HG02798 (cell line): Measurements from ENCODE around the gene RBM10.

Experiments used
- ATAC-seq: cut with Tn5 transposase; IDR thresholded peaks from one replicate; pipeline ENCODE4 v1.9.1; 2021; ENCODE audit warnings: mild to moderate bottlenecking; ENCODE audit not compliant: unreplicated experiment, poor library complexity

Gene RBM10

GRCh38 chrX:47172971-47173792 is 28.2 kb downstream of the RBM10 start:
- no peak for ATAC-seq

DNA sequence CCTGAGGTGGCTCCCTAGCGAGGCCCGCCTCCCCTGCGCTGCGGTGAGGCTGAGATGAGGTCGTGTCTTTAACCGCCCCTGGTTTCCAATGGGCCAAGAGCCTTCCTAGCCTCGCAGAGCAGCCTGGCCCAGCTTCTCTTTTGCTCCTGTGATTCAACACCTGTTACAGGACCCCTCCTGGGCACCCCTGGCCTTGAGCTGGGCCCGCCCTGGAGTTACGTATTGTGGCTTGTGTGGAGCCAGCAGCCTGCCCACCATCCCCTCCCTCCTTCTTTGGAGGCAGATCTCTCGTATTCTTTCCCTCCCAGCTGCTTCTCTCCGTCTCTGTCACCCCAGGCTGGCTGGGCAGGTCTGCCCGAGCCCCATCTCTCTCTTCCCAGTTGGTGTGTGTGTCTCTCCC is 29.4 kb downstream of the RBM10 start:
- ATAC-seq, result no peak

DNA sequence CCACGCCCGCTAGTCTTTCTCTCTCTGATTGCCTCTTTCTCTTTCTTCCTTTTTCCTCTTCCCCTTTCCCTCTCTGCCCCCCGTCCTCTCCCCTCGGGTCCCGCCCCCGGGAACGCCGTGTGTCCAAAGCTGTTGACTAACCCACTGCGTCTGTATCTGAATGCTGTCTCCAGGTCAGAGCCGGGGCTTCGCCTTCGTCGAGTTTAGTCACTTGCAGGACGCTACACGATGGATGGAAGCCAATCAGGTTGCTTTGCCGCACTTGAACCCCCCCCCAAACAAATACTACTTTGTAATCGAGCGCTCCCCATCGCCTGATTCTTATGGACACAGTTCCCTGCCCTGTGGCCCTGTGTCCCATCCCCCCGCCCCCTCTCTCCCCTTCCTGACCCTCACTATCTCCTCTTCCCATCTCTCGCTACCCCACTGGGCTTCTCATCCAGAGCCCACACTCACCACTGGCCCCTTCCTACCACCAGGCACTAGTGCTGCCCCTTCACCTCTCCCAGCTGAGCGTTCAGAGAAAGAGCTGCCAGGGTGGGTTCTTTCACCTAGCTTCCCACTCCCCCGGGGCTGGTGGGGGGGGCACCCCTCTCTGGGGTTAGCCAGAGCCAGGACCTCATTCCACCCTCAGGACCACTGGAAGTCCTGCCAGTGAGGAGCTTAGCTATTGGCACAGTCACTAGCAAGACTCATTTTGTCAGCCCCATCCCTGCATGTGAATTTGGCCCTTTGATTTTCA is 30.0 kb downstream of the RBM10 start:
- no peak for ATAC-seq

- ATAC-seq, result no peak
Measured at GRCh38 chrX:47175588-47175980, 30.6 kb downstream of the RBM10 start.

- ATAC-seq, result no peak
Measured at GRCh38 chrX:47176101-47176740, 31.2 kb downstream of the RBM10 start.

DNA sequence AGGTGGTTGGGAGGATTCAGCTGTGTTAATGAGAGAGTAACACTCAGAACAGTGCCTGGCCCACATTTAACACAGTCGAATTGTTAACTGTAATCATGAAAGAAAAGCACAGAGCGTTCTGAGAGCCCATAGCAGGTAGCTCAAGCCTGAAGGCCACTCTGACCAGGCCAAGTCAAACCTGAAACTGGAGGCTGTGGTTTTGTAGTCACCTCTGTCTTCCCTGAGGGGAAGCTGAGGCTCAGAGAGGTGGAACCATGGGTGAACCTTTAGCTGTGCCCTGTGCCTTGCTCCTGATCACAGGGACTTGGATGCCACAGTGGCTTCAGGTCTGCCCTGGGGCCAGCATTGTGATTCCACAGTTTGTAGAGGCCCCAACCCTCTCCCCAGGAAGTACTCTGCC is 32.1 kb downstream of the RBM10 start:
- ATAC-seq, result no peak

DNA sequence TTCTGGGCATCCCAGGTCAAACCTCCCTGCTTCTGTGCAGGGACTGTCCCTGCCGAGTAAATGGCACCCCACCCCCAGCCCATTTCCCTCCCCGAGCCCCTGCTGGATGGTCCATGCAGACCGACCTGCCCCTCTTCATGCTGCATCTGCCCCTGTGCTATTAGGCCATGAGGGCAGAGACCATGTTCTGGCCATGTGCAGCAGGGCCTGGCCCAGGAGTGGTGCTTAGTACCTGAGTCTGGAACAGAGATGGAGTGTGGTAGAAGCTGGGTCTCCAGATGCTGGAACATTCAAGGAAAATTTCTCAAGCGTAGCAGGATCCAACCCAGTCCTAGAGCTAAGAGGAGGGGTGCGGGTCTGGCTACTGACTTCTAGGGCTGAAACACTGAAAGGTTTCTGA is 33.3 kb downstream of the RBM10 start:
- ATAC-seq, result no peak

GRCh38 chrX:47179221-47179927 is 34.4 kb downstream of the RBM10 start:
- no peak for ATAC-seq

- no peak for ATAC-seq
Measured at GRCh38 chrX:47179928-47180255, 34.9 kb downstream of the RBM10 start.

DNA sequence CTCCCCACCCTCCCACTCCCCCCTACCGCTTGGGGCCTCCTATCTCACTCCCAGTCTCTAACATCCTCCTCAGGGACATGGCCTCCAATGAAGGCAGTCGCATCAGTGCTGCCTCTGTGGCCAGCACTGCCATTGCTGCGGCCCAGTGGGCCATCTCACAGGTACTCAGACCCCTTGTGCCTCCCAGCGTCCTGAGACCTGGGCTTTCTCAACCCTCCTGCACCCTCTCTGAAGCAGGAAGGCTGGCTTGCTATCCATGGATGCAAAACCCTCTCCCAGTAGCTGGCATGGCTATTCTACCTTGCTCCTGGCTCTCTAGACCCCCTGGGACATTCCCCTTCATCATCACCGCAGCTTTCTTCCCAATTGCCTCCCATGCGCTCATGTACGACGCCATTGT is 35.3 kb downstream of the RBM10 start:
- ATAC-seq, result no peak

- ATAC-seq, result no peak
Measured at GRCh38 chrX:47181301-47181700, 36.3 kb downstream of the RBM10 start.

- no peak for ATAC-seq
Measured at GRCh38 chrX:47182106-47182700, 37.2 kb downstream of the RBM10 start.

DNA sequence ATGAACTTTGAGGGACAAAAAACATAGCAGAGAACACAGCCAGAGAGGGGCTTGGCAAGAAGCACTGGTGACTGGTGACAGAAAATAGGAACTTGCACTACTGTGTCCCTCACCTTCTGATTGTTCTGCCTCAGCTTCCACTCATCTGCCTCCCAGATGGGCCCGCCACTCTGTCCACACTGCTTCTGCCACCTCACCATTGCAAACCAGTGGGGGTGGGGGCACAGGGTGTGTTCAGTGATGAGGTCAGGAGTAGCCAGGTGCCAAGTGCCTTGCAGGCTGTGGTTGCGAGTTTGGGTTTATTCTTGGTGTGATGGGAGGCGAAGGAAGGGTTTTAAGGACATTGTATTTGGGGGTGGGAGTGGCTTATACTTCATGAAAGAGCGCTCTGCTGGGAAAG is 39.5 kb downstream of the RBM10 start:
- ATAC-seq, result no peak

DNA sequence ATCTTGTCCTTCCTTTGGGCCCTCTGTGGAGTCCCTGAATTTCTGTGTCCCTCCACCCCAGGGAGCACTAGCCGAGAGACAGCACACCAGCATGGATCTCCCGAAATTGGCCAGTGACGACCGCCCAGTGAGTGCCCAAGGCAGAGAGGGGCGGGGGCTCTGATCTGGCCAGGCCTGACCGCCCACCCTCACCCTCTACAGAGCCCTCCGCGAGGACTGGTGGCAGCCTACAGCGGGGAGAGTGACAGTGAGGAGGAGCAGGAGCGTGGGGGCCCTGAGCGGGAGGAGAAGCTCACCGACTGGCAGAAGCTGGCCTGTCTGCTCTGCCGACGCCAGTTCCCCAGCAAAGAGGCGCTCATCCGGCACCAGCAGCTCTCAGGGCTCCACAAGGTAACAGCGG is 40.2 kb downstream of the RBM10 start:
- no peak for ATAC-seq

DNA sequence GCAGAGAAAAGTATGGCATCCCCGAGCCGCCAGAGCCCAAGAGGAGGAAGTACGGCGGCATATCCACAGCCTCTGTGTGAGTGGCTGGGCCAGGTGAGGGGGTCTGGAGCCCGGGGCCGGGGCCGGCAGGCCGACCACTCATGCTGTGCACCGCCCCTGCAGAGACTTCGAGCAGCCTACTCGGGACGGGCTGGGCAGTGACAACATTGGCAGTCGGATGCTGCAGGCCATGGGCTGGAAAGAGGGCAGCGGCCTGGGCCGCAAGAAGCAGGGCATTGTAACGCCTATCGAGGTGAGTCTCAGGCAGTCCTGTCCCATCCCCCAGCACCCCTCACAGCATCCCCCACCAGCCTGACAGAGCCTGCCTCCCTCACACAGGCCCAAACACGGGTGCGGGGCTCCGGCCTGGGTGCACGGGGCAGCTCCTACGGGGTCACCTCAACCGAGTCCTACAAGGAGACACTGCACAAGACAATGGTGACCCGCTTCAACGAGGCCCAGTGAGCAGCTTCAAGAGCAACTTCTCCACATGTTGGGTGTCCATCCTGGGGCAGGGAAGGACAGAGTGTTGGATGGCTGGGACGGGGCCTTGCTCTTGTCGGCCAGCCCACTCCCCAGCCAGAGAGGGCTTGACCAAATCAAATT is 41.2 kb downstream of the RBM10 start:
- ATAC-seq, result no peak

DNA sequence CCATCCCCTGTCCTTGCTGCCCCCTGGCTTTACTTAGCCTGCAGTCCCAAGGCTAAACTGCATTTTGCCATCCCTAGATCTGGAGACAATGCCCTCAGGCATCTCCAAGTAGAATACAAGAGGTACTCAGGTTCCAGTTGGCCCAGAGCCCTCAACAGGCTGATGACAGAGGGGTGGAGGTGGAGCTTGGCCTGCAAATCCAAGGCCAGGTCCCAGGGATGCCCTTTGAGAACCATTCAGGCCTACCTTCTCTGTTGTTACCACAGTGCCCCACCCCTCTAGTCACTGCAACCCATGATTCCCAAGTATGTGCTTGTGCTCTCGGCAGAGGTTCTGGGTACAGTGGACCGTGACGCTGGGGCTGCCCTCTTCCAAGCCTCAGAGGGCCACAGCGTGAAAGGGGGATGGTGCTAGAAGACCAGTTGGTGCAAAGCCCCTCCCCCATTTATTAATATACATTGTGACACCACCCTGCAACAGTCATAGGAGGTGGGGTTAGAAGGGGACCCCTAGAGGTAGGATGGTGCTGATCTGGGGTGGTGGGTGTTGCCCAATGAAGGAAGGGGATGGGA is 42.2 kb downstream of the RBM10 start:
- ATAC-seq, result no peak

DNA sequence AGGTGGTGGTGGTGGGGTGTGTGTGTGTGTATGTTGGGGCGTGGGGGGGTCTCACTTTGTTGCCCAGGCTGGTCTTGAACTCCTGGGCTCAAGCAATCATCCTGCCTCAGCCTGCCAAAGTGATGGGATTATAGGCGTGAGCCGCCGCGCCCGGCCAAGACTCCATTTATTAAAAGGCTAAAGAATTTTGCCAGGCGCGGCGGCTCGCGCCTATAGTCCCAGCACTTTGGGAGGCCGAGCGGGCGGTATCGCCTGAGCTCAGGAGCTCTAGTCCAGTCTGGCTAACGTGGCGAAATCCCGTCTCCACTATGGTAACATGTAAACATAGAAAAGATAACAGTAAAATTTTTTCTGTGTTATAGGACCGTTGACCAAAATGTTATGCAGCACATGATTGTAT is 44.9 kb downstream of the RBM10 start:
- no peak for ATAC-seq

DNA sequence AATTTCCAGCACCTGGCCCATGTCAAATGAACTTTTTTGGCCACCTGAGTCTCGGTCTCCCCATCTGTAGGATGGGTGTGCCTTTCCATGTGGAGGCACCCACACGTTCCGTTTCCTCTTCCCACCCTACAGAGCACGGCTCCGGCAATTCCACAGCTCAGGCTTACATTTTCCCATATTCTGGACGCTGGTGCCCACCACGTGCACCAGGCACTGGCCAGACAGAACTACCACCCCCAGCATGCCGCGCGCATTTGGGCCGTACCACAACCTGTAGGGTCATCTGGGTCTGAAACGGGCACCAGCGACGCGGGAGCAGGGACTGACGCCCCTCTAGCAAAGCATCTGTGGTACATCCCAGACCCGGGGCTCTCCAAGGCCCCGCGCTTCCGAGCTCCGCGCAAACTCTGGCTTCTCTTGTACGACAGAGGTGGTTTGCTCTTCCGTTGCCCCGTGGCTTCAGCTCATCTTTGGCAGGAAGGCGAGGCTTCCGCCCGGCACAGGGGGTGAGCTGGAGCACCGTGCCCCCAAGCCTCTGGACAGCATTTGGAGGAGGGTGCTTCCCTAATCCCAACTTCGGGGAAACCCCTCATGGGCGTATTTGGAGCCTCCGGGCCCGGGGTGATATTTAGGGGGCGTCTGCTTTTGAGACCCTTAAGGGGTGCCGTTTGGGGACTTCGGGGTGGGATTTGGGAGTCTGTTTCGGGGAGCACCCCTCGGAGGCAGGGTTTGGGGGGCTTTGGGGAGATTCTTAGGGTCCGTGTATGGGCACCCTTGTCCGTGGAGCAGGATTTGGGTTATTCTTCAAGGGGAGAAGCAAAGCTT is 45.6 kb downstream of the RBM10 start:
- ATAC-seq, result peak; percentile 67

- no peak for ATAC-seq
Measured at GRCh38 chrX:47191331-47191730, 46.3 kb downstream of the RBM10 start.
